NCI-H1417 (cell line): Measurements from ENCODE around the gene HOXA5.

ENCODE experiments used
- DNase-seq, 3 experiments: peaks; one replicate each; lab custom pipeline; 2025; lab: John Stamatoyannopoulos, UW

The HOXA5 gene

DNA sequence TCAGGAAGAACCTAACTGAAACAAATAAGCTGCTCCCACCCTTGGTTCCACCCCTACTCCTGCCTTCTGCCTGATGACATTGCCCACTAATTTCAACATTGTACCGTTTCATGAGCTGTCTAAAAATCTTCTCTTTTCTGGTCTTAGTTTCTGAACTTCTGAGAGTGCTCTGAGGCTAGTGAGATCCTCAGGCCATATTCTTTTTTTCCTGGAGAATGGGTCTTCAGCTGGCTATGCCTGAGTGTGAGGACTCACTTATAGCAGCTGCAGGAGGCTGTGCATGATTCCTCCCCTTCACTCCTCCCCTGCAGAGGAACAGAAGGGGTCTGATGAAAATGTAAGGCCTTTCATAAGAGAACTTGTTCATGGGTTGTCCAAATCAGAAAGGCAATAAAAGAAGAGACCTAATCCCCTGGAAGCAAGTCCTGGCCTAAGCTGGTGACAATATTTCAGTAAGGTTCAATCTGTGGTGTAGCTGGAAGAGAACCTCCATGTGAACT is 24.0 kb downstream of the HOXA5 start:
- DNase-seq, result no peak

DNA sequence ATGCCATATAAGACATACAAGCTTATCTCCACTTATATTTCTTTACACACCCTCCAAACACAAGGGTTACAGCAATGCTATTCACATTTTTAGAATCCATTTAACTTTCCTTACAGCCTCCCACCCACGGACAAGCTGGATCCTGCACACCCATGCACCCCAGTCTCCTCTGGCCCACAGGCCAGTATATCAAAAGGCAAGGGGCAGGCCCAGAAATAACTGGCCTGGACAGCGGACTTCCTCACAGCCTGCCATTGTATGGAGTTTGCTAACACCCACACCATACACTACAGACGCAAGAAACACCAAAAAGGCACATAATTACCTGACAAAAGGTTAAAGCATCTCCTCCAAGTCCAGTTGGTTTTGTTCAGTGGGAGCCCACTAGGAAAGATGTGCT is 24.9 kb downstream of the HOXA5 start:
- DNase-seq, result no peak

DNA sequence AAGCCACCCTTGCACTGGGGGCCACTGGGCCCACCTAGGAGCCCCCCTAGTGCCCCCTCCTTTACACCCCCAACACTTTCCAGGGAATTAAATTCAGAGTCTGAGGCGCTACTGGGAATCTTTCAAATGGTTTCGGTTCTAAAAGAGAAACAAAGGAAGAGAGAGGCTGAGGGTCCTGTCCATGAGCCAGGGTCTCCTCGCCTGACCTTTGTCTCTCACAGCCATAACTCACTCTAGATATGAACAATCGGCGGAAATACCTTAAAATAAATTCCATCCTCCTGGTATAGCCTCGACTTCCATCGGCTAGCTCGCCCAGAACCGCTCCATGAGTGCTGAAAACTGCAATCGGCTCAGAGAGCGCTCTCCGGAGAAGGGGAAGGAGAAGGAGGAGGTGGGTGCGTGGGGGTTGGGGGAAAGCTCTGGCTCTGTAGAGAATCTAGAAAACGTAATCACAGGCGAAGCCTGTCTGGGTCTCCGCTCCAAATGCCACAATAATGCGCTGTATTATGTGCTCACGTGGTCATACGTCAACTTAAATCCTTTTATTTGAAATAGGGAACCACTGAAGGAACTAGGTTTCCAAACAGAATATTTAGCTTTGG is 25.5 kb downstream of the HOXA5 start:
- DNase-seq, result no peak

DNA sequence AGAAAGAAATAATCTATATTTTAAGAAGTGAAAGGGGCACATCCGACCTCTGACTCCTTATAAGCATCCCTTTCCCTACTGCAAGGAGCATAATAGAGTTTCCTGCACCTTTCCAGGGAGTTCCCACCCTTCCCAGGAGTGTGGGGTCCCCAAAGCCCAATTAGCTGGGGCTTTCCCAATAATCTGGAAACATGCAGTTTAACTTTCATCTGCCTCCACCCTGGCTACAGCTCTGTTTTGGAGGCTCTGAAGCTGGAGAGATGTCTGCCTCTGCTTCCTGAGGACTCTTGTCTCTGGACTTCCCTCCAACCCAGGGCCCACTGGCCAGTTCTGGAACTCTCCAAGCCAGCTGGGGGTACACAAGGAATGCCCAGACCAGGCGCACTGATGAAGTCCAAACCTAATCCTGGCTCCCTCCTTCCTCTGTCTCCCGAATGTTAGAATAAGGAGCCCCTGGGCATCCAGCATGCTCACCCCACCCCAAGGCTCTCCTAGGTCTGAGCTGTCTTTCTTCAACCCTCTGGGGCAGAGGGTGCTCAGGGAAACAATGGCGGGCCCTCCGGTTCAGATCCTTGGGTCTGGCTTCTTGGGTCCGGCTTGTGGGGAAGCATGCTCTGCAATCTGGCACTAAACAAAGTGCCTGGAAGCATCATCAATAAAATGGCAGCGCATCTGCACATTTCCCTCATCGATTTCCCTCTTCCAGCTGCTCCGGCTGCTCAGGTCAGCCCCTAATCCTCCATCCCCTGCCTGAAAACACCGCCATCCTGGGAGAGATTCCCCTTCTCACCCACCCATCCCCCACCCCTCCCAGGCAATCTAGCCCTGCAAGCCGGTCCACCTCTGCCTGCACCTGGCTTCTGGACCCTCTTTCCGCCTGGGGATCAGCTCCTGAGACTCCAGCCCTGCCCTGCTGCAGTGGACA is 26.3 kb downstream of the HOXA5 start:
- peak in 1 of 3 experiments; percentile 41 for DNase-seq

DNA sequence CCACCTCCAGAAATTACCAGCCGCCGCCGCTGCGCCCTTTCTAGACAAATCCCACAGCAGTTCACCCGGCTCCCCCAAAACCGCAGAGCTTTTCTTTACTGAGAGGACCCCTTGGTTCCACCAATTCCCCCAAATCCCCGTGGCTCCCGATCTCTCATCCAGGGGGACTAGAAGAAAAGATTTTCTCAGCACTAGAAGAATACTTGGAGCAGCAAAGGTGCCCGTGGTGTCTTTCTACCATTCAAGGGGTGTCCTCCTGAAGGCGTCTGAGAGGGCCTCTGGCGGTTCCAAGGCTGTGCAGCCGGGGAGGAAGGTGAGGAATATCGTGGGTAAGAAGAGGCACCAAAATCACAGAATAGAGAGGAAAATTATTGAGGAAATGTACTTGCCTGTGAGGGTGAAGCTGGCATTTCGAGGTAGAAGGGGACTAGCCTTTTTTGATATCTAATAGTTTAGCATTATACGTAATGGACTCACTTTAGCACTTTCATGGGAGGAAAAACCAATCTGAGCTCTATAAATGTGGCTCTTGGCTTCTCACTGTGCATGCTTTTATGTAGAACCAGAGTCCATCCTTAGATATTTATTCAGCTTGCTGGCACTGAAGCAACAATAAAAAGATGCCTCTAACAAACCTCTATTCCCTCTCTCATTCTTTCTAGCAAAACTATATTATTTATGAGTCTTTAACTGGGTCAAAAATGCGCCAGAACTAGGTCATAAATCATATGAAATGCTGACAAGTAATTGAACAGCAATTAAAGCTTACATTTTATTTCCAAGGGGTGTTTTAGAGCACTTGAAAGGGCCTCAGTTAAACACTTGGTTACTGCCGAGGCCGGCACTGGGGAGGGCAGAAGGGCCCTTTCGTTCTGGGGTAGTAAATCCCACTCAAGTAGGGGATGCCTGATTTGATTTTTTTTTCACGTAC is 27.2 kb downstream of the HOXA5 start:
- peak; percentile 63 to 95 (median 74) for DNase-seq

DNA sequence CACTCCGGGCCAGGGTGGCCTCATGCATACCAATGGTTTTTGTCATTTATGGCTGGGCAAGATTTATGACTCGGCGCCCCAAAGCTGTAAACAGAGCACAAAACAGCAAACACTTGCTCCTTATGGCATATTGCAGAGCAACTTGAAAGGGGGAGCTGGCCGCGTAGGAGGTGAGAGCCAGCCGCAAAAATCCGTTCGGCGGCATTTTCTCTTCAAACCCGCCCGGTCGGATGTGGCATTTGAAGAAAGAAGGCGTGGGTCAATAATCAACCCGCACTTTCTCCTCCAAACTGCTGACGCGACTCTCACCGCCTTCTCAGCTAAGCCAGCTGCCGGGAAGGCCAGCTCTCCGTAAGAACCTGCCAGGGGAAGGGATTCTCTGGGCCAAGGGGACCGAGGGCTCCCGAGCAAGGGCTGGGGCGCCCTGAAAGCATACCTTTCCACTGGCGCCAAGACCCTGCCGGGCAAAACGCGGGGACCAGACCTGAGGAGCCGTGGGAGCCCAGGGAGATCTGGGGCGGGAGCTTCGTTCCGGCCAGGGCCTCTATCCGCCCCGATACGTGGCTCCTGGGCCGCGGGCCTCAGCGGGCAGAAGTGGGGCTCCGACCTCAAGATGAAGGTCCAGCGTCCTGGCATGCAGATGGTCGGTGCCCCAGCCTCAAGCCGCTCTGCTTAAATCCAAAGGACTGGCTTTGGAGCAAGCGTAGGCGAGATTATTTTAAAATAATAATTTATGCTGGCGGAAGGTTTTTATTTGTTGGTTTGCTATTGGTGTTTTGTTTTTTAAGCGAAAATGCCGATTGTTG is 28.1 kb downstream of the HOXA5 start:
- DNase-seq, result peak in 1 of 3 experiments; percentile 24

DNA sequence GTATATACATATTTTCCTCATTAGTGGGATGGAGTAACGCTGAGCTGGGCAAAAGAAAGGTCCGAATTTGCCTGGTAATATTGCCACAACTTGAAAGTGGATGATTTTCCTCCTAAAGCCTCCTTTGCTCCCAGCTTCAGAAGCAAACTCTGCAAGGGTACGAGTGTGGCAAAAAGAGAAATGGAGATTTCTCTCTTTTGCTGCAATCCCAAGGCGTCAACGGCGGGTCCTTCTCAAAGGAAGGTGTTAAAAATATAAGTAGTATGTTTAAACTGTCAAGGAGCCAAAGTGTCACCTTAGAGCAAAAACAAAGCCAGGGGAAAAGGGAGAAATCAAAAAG is 28.6 kb downstream of the HOXA5 start:
- DNase-seq, result no peak

DNA sequence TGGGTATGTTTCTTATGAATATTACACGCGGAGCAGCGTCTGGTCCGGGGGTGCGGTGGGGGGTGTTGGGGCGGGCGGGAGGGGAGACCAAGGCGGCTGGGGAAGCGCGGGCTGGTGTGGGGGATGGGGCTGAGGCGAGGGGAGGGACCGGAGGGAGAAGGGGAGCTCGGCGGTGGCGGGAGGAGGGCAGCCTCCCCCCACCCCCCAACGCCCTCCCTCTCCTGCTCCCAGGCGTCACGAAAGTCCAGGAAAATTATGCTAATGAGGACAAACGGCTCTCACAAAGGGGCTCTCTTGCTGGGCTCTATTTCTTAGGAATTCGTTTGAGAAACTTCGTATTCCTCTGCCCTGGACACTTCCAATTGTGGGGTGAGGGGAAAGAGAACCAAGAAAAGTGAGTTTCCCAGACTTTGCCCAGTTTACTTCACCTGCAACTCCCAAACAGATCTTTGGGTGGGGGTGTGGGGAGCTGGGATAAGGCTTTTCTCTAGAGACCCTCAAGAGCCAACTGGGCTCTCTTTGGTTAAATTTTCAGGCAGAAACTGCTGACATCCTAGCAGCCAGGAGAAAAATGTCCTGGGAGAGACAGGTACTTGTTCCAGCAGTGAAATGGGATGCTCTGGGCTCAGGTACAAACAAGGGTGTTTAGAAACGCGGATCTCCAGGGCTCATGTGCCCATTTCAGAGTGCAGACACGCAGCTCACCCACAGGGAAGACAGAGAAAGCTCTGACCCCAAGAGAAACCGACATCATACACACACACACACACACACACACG is 29.3 kb downstream of the HOXA5 start:
- peak; percentile 32 to 72 (median 55) for DNase-seq

DNA sequence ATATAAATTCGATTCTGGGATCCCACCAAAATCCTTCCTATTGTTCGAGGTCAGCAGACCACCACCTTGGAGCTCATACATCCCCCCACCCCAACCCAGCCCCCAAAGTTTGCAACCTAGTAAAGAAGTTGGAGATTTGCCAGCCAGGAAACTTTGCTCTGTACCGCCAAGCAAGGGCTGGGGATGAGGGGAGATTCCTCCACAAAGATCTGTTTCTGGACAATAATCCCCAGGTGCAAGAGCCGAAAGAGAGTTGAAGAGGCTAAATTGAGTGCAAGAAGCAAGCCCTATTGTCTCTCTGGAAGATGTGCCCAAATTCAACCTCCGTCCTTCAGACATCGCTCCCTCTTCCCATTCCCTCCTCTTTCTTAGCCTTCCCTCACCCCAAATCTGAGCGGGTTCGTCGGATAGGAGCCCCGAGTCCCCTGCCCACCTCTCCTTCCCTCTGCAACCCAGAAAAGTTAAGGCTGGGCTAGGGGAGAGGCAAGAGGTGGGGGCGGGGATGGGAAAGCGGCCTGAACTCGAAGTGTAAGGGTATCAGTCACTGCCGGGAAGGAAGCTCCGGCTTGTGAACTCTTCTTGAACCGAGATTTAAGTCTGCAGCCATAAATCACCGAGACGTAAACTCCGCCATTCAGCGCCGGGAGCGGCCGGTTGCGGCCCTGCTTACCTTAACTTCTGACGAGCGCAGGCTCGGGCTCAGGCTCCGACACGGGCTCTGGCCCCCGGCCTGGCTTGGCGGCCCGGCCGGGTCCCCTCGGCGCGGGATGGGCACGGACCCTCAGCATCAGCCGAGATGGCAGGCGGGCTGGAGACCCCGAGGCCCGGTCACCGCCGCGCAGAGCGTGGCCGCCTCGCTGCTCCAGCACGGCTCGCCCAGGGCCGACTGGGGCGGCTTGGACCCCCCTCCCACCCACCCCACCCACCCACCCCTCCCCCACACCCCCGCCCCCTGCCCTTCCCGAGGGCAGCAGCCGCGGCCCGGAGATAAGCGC is 30.2 kb downstream of the HOXA5 start:
- DNase-seq, result peak; percentile 47 to 72 (median 58)

DNA sequence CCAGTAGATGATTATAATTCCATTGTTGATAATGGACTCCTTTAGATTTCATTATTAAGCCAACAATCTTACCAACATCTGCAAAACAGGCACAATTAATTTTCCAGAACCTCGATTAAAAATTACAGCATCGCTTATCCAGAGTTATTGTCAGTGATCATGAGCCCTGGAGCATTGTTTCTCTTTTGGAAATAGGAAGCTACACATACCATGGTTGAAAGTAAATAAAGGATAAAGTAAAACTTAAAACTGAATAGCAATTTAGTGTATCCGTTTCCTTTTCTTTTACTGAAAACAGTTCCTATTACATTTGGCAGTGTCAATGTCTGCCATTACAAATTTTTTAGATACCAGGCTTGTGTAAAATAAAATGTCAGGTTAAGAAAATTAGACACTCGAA is 31.1 kb downstream of the HOXA5 start:
- DNase-seq, result no peak

DNA sequence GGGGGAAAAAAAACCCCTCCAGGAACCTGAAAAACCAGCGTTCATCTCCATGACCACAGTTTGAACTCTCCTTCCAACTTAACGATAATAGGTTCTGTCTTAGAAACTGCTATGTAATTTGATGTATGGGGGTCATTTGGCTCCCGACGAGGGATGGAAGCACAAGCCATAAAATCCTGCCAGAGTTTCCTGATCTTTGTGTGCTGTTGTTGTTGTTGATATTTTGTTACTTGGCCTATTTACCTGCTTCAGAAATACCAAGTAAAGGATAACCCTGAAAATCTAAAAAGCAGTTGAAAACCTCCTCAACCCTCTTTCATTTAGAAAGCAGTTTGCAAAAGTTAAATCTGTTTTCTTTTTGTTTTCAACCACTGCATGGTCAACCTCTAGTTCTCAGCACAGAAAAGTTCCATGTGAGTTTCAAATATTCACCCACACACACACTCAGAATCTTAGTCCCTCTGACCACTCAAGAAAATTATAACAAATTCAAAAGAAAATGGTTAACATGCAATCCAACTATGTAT is 31.7 kb downstream of the HOXA5 start:
- peak in 1 of 3 experiments; percentile 43 for DNase-seq

DNA sequence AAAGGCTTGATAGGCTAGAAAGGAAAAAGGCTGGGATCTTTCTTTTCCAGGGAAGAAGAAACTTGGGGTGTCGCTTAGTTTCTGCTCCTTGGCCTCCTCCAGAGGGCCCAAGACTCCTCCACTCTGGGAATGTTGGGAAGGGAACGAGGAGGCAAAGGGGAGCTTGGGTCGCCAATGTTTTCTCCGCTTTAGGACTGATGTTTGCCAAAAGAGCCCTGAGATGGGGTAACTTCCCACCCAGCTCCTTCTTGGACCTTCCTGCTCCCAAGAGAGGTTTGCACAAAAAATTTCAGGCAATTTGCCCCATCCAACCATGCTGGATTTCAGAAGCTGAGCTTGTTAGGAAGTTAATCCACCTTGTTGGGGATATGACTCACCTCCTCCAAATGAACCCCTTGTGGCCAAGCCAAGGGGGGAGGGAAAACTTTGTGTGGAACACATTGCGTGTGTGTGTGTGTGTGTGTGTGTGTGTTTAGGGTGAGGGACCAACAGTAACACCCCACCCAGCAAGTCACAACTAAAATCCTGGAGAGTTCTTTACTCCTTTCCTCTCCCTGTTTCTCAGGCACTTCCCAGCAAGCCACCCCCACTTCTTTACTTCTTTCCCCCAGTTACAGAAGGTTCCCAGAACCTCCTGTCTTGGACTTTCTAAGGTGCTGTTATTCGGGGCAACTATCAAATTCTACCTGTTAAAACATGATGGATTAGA is 32.3 kb downstream of the HOXA5 start:
- no peak for DNase-seq

DNA sequence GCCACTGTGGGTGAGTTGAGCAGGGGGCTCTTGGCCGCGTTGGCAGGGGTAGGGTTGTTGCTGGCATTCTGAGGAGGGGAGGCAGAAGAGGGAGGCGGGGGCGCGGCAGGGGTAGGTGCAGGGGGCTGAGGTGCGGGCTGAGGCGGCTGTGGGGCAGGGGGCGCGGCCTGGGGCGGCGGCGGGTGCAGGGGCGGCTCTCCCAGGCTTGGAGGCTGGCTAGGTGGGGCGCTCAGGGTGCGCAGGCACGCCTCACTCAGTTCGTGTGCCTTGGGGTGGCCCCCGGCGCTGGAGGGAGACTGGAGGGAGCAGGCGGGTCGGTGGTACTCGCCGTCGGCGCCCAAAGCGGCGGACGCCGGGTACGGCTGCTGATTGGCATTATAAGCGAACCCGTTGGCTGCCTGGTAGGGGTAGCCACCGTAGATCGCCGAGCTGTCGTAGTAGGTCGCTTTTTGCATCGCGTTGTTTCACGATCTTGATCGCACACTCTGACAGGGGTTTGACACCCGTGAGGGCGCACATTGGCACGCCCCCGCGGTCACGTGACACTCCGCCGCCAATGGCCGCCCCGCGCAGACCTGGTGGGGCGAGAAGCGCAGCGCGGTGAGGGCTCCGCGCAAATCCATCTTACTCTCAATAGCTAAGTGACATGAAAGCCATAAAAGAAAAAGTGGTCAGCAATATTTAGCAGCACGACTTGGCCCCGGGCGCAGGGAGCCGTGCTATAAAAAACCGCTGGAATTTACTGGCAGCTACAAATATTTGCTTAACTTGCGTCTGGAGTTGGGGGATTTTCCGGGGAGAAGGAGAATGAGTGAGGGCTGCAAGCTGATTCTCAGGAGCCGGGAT is 33.1 kb downstream of the HOXA5 start:
- DNase-seq, result no peak

DNA sequence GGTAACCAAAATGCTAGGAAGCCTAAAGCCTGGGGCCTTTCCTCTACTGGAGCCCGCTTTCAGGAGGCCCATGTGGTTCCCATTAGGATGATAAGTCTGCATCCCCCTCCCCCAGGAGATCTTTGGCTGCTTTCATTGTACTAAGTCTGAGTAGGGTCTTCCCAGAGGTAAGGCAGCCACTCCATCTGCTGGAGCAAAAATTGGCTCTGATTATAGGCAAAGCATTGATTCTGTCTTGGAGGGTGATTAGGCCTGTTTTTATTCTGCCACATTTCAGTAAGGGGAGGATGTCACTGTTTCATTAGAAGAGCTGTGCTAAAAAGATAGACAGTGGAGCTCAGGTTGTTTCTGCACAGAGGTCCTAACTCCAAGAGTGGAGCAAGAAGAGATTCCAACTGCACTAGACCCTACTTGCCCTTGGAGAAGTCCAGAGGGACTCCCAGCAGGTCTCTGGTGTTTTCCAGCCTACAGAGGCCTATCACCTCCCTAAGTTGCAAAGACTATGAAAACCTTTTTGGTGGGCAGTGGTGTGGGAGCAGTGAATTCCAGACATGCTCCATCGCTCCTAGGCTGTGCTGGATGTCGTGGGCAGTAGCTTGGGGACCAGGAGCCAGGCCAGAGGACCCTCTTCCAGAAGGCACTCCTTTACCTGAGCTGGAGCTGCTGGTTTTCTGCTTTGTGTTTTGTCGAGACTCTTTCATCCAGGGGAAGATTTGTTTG is 33.9 kb downstream of the HOXA5 start:
- no peak for DNase-seq

DNA sequence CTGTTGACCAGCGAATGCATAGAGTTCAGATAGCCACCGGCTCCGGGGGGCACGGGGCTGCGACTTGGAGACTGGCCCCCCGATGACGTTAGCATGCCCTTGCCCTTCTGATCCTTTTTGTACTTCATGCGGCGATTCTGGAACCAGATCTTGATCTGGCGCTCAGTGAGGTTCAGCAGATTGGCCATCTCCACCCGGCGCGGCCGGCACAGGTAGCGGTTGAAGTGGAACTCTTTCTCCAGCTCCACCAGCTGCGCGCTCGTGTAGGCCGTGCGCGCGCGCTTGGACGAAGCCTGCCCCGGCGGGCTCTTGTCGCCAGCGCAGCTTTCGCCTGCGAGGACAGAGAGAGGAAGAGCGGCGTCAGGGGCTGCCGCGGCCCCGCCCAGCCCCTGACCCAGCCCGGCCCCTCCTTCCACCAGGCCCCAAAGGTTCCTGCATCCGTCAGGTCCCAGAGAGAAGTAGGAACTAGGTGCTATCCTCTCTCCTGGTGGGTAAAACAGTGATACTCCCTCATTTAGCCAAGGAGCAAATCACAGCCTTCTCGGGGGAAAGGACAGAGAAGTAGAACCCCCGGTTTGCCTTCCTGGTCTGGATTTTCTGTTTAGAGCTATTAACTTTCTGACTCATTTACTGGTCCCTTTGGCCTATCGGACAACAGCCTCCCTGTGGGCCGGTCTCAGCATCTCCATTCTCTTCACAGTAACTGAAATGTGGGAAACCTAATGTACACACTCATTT is 34.9 kb downstream of the HOXA5 start:
- DNase-seq, result no peak
